ENCODE measurements around the gene TM4SF1.

GRCh38 chr3:149366941-149367840 is 10.3 kb downstream of the TM4SF1 start:
- TF ChIP-seq CTCF (IDR thresholded peaks at IDR 0.05) (no peak), POLR2A (IDR thresholded peaks at IDR 0.05) (no peak)

All from suprapubic skin (tissue), 3 donors.